RPMI8226 (cell line): ENCODE results near the gene LITAFD.
"Not testable (repeated sequence)": the region's sequence is repeated elsewhere in the genome, so short reads cannot be mapped to it uniquely, and the experiment has no call there.

ENCODE experiments used
- DNase-seq: peaks from one replicate; pipeline ENCODE4 v3.0.0-alpha.2; 2015

LITAFD gene

GRCh38 chr16:8882041-8882617, at the start of gene LITAFD:
Gene LITAFD, plus strand, starts transcription at chr16:8882351. Its CDS starts 2,005 bp downstream, at chr16:8884356.
- DNase-seq = no peak

- DNase-seq = no peak
These were observed 49.4 kb upstream of the LITAFD start for GRCh38 chr16:8832717-8833105.

- not testable (repeated sequence) for DNase-seq
These were observed 45.4 kb upstream of the LITAFD start for GRCh38 chr16:8836797-8837196.

- DNase-seq = not testable (repeated sequence)
These were observed 44.6 kb upstream of the LITAFD start for GRCh38 chr16:8837594-8837993.

- not testable (repeated sequence) for DNase-seq
These were observed 40.1 kb upstream of the LITAFD start for GRCh38 chr16:8842016-8842415.

GRCh38 chr16:8843296-8843695, 38.9 kb upstream of the LITAFD start:
- DNase-seq = not testable (repeated sequence)

- DNase-seq = no peak
These were observed 36.4 kb upstream of the LITAFD start for GRCh38 chr16:8845699-8846298.

GRCh38 chr16:8846401-8846932, 35.7 kb upstream of the LITAFD start:
- no peak for DNase-seq

- DNase-seq = no peak
These were observed 35.0 kb upstream of the LITAFD start for GRCh38 chr16:8847145-8847544.

GRCh38 chr16:8847623-8848022, 34.5 kb upstream of the LITAFD start:
- no peak for DNase-seq

GRCh38 chr16:8848231-8848938, 33.8 kb upstream of the LITAFD start:
- no peak for DNase-seq

- no peak for DNase-seq
These were observed 33.2 kb upstream of the LITAFD start for GRCh38 chr16:8848939-8849391.

- DNase-seq = no peak
These were observed 32.6 kb upstream of the LITAFD start for GRCh38 chr16:8849411-8850011.

GRCh38 chr16:8850279-8850885, 31.8 kb upstream of the LITAFD start:
- DNase-seq = no peak

- DNase-seq = no peak
These were observed 30.3 kb upstream of the LITAFD start for GRCh38 chr16:8851761-8852403.

- no peak for DNase-seq
These were observed 29.6 kb upstream of the LITAFD start for GRCh38 chr16:8852534-8852933.

GRCh38 chr16:8853150-8853549, 29.0 kb upstream of the LITAFD start:
- DNase-seq = no peak

- DNase-seq = no peak
These were observed 28.5 kb upstream of the LITAFD start for GRCh38 chr16:8853611-8854010.

GRCh38 chr16:8854298-8854948, 27.7 kb upstream of the LITAFD start:
- DNase-seq = no peak

GRCh38 chr16:8855051-8855786, 26.9 kb upstream of the LITAFD start:
- peak; percentile 44 for DNase-seq

GRCh38 chr16:8855972-8856371, 26.2 kb upstream of the LITAFD start:
- DNase-seq = no peak
